Hepatocyte (in vitro differentiated cells): ENCODE measurements around the gene NOTCH1.

Source experiments
- EZH2 ChIP-seq: fragments of 200-600 bp; sonication (generic); IDR thresholded peaks from 2 replicates; pipeline ENCODE4 v1.6.1; 2016; ENCODE audit warnings: antibody characterized with exemption, mild to moderate bottlenecking, borderline replicate concordance
- TF ChIP-seq, protein P1 (sequence below): fragments of 200-600 bp; sonication (generic); IDR thresholded peaks from 2 replicates; pipeline ENCODE4 v1.5.1; 2016; ENCODE audit warnings: antibody characterized with exemption, mild to moderate bottlenecking; ENCODE audit not compliant: poor library complexity

DNA sequence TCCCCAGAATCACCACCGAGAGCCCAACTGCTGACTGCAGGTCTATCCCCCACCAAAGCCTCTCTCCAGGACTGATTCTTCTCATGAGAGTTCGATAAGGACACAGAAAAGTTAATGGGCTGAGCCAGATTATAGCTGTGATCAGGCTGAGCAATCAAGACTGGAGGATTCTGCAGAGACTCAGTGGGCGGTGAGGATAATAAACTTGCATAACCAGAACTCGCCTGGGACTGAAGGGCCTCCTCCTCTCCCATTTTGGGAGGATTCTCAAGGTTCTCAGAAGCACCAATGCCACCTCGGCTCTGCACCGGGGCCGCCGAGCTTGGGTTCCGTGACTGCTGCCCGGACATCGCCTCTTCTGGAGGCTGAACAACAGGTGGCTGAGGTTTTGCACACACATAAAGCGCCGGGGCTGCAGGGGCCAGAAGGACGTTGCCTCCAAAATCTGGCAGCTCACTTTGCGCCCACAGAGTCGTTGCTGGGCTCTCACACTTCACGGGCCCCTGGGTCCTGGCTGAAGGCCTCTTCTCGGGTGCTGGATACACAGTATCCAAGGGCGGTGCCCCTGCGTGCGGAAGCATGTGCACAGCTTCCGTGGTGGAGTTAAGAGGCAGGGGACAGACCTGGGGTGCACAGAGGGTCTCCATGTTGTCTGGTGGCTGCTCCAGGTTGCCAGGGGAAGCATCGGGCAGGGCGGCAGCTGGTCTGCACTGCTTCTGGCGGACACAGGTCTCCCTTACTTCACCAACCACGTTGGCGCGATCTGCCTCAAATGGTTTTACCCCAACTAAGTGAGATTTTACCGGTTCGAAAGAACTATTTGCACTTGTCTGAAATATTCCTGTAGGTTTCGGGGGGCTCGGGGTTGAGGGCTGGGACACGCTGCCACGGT lies 70.6 kb downstream of the NOTCH1 start:
- TF ChIP-seq, protein P1, sequence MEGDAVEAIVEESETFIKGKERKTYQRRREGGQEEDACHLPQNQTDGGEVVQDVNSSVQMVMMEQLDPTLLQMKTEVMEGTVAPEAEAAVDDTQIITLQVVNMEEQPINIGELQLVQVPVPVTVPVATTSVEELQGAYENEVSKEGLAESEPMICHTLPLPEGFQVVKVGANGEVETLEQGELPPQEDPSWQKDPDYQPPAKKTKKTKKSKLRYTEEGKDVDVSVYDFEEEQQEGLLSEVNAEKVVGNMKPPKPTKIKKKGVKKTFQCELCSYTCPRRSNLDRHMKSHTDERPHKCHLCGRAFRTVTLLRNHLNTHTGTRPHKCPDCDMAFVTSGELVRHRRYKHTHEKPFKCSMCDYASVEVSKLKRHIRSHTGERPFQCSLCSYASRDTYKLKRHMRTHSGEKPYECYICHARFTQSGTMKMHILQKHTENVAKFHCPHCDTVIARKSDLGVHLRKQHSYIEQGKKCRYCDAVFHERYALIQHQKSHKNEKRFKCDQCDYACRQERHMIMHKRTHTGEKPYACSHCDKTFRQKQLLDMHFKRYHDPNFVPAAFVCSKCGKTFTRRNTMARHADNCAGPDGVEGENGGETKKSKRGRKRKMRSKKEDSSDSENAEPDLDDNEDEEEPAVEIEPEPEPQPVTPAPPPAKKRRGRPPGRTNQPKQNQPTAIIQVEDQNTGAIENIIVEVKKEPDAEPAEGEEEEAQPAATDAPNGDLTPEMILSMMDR, result no peak
- TF ChIP-seq EZH2, result no peak
